ENCODE measurements around the gene AOPEP.

DNA sequence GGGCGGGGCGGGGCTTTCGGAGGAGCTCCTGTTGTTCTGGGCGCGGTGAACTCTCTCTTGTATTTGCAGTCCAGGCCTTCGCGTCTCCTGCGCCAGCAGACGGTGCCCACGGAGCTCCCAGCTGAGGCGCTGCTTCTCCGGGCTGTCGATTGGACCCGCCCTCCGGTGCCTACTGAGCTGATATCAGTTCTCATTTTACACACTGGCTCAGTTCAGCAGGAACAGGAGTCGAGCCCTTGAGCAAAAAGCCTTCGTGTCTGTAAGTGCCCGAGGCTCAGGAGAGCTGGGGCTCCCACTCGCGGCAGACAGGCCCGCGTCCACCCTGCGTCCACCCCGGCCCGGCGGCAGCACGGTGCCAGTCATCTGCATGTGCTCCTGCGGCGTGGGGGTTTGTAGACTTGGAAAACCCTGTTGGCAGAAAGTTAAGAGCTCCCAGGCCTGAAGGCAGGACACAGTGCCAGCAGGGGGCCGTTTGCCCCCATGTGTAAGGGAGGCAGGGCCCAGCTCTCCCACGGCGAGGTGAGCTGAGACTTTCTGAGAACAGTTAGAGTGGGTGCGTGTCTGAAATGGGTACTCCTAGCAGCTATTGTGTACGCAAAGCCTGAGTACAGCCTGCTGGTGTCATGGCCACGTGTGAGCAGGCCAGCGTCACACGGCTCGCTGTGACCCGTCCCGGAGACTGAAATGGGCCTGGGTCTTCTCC, 359.5 kb downstream of the AOPEP start:
- TF ChIP-seq YY1 (IDR thresholded peaks at IDR 0.05; ENCODE audit: low read depth) (no peak), RAD21 (IDR thresholded peaks at IDR 0.05; ENCODE audit: low read depth) (no peak), CREB1 (IDR thresholded peaks at IDR 0.05; ENCODE audit: low read depth) (no peak), TAF1 (IDR thresholded peaks at IDR 0.05; ENCODE audit: low read depth) (no peak), EGR1 (IDR thresholded peaks at IDR 0.05) (no peak), CEBPB (IDR thresholded peaks at IDR 0.05) (no peak), ZBTB7A (IDR thresholded peaks at IDR 0.05; ENCODE audit: low read depth) (no peak; the same call in 1 of the 2 replicates), EP300 (IDR thresholded peaks at IDR 0.05; ENCODE audit: borderline replicate concordance) (no peak), FOXM1 (IDR thresholded peaks at IDR 0.05; ENCODE audit: borderline replicate concordance, low read depth) (no peak)
- TF ChIP-seq, protein P1, sequence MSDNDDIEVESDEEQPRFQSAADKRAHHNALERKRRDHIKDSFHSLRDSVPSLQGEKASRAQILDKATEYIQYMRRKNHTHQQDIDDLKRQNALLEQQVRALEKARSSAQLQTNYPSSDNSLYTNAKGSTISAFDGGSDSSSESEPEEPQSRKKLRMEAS (IDR thresholded peaks at IDR 0.05) = no peak; the same call in 1 of the 2 replicates
- TF ChIP-seq, protein P2, sequence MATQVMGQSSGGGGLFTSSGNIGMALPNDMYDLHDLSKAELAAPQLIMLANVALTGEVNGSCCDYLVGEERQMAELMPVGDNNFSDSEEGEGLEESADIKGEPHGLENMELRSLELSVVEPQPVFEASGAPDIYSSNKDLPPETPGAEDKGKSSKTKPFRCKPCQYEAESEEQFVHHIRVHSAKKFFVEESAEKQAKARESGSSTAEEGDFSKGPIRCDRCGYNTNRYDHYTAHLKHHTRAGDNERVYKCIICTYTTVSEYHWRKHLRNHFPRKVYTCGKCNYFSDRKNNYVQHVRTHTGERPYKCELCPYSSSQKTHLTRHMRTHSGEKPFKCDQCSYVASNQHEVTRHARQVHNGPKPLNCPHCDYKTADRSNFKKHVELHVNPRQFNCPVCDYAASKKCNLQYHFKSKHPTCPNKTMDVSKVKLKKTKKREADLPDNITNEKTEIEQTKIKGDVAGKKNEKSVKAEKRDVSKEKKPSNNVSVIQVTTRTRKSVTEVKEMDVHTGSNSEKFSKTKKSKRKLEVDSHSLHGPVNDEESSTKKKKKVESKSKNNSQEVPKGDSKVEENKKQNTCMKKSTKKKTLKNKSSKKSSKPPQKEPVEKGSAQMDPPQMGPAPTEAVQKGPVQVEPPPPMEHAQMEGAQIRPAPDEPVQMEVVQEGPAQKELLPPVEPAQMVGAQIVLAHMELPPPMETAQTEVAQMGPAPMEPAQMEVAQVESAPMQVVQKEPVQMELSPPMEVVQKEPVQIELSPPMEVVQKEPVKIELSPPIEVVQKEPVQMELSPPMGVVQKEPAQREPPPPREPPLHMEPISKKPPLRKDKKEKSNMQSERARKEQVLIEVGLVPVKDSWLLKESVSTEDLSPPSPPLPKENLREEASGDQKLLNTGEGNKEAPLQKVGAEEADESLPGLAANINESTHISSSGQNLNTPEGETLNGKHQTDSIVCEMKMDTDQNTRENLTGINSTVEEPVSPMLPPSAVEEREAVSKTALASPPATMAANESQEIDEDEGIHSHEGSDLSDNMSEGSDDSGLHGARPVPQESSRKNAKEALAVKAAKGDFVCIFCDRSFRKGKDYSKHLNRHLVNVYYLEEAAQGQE (IDR thresholded peaks at IDR 0.05; ENCODE audit: low read depth) = no peak
